CMK (cell line): ENCODE measurements around the gene ENG.

Source experiments
- DNase-seq: peaks from one replicate; pipeline ENCODE4 v3.0.0-alpha.2; 2010; ENCODE audit warnings: low read depth

The ENG gene

DNA sequence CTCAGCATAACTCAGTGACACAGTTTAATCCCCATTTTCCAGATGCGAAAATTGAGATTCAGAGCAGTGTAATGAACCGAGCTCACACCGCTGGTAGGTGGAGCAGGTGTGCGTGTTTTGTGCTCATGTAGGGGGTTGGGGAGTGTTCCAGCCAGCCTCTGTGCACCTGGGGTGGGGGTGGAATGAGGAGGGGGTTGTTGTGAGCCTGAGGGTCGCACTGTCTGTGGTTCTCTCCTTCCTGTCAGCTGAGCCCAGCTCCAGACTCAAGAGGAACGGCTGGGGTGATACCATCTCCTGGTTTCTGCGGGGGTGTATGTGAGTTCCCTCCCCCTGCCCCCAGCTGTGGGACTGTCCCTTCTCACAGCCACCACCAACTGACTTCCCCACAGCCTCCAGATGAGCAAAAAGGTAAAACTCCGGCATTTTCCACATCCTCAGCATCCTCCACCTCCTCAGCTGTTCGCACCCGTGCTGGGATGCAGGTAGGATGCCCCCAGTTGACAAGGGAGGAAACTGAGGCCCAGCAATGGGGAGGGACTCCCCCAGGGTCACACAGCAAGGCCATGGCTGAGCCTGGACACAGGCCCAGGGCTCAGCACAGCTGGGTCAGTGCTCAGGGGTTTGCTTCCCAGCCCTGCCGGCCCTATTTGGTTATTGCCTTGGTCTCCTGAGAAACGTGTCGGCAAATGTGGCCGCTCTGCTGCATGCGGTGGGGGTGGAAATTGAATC, 78.1 kb downstream of the ENG start:
- DNase-seq = peak; percentile 94

DNA sequence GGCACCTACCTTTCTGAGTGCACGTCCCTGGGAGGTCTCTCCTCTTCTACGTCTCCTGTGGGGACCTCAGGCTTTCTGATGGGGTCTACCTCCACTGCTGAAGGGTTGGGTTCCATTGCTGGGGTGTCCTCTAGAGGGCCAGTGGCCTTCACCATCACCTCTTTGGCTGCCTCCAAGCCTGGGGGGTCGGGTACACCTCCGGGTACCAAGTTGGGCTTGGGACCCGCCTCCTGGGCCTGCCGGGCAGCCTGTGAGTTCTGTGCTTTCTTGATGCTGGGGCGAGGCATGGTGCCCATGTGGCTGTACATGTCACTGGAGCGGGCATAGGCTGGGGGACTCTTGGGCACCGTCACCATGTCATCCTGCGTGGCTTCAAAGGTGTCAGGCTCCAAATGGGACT, 80.5 kb downstream of the ENG start:
- no peak for DNase-seq

DNA sequence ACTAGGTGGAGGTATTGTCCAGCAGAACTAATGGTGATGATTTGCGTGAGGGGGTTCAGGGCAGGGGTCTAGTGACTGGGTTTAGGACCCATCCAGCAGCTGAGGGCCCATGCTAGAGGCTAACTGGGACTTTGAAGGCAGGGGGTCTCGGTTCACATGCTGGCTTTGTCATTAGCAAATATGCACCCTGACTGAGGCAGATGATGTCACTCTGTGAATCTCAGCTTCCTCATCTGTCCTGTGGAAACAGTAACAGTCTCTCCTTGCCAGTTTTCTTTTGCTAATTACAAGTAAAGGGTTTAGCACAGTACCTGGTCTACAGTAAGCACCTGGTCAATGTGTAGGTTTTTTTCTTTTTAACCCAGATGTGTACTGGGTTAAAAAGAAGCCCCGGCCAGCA, 81.2 kb downstream of the ENG start:
- DNase-seq = no peak

DNA sequence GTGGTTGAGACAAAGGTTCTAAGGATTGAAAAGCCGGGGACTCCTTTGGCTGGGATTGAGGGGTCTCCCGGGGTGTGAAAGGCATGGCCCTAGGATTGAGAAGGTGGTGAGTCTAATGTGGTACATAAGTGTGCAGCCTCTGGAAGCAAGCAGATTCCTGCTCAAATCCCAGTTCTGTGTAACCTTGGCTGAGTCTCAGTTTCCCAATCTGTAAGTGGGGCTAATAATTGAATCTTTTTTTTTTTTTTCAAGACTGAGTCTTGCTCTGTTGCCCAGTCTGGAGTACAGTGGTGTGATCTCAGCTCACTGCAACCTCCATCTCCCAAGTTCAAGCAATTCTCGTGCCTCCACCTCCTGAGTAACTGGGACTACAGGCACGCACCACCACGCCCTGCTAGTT, 81.9 kb downstream of the ENG start:
- DNase-seq = no peak

DNA sequence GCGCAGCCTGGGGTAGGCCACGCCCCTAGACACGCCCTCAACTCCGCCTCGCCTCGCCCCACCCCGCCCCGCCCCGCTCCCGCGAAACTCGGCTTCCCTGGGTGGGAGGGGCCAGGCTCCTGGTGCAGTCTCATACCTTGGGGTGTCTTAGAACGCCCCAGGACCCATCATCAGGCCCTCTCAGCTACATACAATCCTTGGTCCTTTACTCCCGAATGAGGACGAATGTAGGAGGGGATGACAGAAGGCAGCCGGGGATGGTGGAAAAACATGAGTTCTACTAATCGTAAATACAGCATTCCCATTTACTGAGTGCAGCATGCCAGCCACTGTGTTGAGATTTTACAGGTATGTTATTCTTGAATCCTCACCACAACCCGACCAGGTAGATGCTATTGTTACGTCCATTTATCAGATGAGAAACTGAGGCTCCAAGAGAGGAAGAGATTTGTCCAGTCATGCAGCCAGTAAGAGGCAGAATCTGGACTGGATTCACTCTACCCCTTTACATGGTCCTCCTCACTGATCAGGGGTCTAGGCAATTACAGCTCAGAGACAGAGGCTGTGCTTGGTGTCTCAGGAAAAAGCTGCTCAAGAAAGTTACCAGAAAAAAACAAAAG, 82.8 kb downstream of the ENG start:
- DNase-seq = no peak

DNA sequence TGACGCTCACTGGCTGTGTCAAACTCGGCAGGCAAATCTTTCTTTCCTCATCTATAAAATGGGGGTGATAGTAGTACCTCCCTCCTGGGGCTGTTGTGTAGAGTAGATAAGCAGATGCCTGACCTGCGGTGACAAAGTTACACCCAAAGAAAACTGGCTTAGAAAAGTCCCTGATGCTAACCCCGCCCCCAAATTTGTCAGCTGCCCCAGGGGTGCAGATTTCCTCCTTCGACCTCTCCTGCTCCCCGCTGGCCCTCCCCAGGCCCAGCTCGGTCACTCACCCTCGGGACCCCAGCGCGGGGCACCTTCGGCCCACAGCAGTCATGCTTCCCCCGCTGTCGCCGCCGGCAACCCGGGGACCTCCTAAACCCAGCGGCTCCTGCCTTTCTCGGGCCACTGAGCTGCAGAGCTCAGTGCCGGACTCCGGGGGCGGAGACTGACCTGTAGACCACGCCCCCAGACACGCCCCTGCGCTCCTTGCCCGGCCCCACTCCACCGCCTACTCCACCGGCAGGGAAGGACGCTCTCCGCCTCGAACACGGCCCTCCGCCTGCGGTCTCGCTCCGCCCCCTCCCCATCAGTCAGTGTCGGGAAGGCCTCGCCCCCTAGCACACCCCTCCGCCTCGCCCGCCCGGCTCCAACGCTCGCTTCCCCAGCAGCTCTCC, 83.4 kb downstream of the ENG start:
- peak; percentile 97 for DNase-seq

DNA sequence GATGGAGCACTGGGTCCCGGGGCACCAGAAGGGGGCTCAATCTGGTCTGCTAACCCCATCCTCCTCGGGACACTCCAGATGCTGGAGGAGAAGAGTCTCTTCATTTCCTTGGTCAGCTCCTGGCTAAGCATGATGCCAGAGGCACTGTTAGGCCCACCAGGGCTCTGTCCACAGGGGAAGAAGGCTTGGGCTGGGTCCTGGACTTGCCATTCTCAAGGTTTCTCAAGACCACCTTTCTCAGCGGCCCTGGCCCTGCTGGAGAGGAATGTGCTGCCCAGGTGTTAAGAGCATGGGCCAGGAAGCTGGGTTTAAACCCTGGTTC, 83.9 kb downstream of the ENG start:
- DNase-seq = no peak

DNA sequence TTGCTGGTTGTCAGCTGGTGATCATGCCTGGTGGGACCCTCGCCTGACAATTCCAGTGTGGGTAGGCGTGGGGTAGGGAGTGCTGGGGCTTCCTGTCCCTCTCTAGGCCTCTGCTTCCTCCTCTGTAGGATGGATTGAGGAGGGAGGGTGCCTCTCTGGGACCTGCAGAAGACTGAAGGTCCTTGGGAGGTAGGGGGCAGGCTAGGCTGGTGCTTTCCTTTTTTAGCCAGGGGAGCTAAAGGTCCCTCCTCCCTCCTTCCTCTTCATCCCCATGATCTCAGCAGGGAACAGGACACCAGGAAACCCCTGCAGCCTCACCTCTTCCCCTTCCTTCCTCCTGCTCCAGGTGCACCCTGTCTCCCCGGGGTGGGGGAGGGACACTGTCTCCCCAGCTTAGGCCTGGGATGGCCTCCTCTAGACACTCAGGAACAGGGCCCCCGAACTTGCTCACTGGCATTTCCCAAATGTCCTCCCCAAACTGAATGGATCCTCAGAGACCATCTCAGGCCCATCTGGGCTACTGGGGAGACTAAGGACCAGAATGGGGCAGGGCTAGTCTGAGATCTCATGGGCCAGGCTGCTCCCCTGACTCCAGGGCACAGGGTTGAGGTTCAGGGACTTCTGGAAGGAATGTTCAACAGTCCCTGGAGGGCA, 84.4 kb downstream of the ENG start:
- no peak for DNase-seq

DNA sequence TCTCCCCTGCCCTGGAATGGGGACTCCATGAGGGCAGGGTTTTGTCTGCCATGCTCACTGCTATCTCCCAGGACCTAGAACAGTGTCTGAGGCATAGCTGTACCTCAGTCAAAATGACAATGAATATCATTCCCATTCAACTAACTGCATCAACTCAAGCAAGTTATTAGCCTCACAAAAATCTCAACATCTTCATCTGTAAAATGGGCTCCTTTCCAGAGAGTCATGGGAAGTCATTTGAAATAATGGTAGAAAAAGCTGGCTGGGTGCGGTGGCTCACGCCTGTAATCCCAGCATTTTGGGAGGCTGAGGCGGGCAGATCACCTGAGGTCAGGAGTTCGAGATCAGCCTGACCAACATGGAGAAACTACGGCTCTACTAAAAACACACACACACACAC, 85.4 kb downstream of the ENG start:
- no peak for DNase-seq

DNA sequence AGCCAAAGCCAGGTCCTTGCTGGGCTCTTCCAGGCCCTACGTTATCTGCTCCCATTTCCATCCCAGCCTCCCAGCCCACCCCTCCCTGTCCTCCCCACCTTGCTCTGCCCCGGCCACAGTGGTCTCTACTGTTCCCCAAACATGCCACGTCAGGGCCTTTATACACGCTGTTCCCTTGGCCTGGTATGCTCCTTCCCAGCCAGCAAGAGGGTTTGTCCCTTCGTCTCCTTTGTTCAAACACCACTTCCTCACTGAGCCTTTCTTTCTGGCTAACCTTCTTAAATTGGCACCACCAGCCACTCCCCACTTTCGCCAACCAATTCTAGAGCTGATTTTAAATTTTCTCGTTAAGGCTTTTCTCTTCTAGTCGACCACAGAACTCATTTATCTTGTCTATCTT, 85.8 kb downstream of the ENG start:
- no peak for DNase-seq

DNA sequence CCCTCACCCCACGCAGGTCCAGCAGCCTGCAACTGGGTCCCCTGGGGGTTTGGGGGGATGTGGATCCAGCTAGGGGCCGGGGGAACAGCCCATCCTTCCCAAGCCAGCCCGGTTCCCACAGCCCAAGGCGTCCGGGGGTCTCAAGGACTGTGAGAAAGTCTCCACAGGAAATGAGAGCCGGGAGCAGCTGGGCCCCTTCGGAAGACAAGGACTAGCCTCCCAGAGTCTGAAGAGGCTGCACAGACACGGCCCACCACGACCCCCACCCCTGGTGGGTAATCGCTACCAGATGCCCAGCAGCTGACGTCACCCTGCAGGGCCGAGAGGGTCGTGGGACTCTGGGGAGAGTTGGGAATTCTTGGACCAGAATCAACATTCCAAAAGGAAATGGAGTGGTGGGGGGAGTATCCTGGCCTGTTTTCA, 86.5 kb downstream of the ENG start:
- no peak for DNase-seq

DNA sequence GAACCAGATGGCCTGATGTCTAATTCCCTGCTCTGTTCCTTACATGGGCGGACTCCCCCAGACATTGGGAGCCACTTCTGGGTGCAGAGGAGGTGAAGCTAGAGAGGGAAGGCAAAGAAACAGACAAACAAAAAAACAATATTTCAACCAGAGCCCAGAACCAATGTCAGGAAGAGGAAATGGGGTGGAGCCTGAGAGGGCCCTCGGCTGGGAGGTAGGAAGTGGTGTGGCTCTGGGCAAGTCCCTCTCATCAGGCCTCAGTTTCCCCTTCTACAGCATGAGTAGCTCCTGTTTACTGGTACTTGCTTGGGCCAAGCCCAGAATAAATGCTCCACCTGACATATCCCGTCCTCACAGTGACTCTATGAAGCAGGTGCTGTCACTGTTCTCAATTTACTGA, 87.0 kb downstream of the ENG start:
- DNase-seq = no peak

DNA sequence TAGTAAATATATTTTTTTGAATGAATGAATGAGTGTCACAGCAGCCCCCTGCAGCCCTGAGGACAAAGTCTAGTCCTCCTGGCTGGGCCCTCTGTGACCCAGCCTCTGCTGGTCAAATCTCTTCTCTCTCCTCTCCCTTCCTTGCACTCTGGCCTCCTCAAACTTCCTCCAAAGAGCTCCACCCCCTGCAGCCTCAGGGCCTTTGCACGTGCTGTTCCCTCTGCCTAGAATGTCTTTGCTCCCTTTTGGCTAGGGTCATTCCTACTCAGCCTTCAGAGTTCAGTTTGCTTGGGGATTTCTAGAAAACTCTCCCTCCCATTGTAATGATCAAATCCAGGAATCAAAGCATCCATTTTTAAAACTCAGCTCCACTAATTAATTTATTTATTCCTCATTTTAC, 89.0 kb downstream of the ENG start:
- no peak for DNase-seq
